A172 (cell line): ENCODE results near the gene MTERF2. TPM values are rescaled to one million over a fixed set of nuclear protein-coding genes. Genes with fewer than 3 reads are reported as not detected.
A peak's percentile ranks its signal among the peaks of the same experiment; 100 is the strongest.

Source experiments
- DNase-seq: peaks from one replicate; pipeline ENCODE4 v3.0.0-alpha.2; 2015; ENCODE audit warnings: low spot score
- total RNA-seq: library from RNA; depleted of rRNA; stranded (reverse); fragments of >200 nt; shearing (Covaris generic); gene quantifications from 2 replicates; pipeline ENCODE4 v1.2.3, GENCODE V29; 2014

Gene MTERF2
- total RNA-seq, 1 experiment from 2014 or later = 13.6 TPM

GRCh38 chr12:106994579-106995220, 7.8 kb upstream of the MTERF2 start:
- DNase-seq = peak; percentile 13

- DNase-seq = no peak
Measured at GRCh38 chr12:106987846-106988245, 900 bp upstream of the MTERF2 start.

GRCh38 chr12:106986135-106986534, 811 bp downstream of the MTERF2 start:
- no peak for DNase-seq

GRCh38 chr12:106985479-106985878, 1.5 kb downstream of the MTERF2 start:
- no peak for DNase-seq

- DNase-seq = no peak
Measured at GRCh38 chr12:106984588-106985137, 2.3 kb downstream of the MTERF2 start.

GRCh38 chr12:106982229-106982628, 4.7 kb downstream of the MTERF2 start:
- no peak for DNase-seq

GRCh38 chr12:106981788-106982187, 5.2 kb downstream of the MTERF2 start:
- DNase-seq = no peak

GRCh38 chr12:106980944-106981343, 6.0 kb downstream of the MTERF2 start:
- DNase-seq = no peak

GRCh38 chr12:106978035-106978800, 8.7 kb downstream of the MTERF2 start:
- DNase-seq = peak; percentile 50

GRCh38 chr12:106976668-106977067, 10.3 kb downstream of the MTERF2 start:
- DNase-seq = no peak

GRCh38 chr12:106975993-106976658, 10.8 kb downstream of the MTERF2 start:
- DNase-seq = peak; percentile 31

GRCh38 chr12:106975098-106975497, 11.8 kb downstream of the MTERF2 start:
- no peak for DNase-seq

- no peak for DNase-seq
Measured at GRCh38 chr12:106974511-106974910, 12.4 kb downstream of the MTERF2 start.

- DNase-seq = no peak
Measured at GRCh38 chr12:106973545-106973944, 13.4 kb downstream of the MTERF2 start.

GRCh38 chr12:106971065-106971464, 15.9 kb downstream of the MTERF2 start:
- no peak for DNase-seq

GRCh38 chr12:106964526-106964925, 22.4 kb downstream of the MTERF2 start:
- DNase-seq = no peak

GRCh38 chr12:106962286-106962685, 24.7 kb downstream of the MTERF2 start:
- DNase-seq = no peak

GRCh38 chr12:106960443-106960842, 26.5 kb downstream of the MTERF2 start:
- no peak for DNase-seq

- DNase-seq = no peak
Measured at GRCh38 chr12:106957583-106957982, 29.4 kb downstream of the MTERF2 start.

- DNase-seq = peak; percentile 38
Measured at GRCh38 chr12:106956048-106956578, 30.8 kb downstream of the MTERF2 start.

GRCh38 chr12:106955377-106956047, 31.4 kb downstream of the MTERF2 start, which contains the start of gene TMEM263:
TSS of gene TMEM263 (plus strand) at chr12:106955907. CDS start at chr12:106967117, 11,210 bp downstream.
- DNase-seq = peak; percentile 86
